ENCODE results near the gene RNU4-1. TPM values are rescaled to one million over a fixed set of nuclear protein-coding genes. Genes with fewer than 3 reads are reported as not detected.
"Not testable (repeated sequence)": the region's sequence is repeated elsewhere in the genome, so short reads cannot be mapped to it uniquely, and the experiment has no call there.

The RNU4-1 gene
- under 0.01 TPM for total RNA-seq

DNA sequence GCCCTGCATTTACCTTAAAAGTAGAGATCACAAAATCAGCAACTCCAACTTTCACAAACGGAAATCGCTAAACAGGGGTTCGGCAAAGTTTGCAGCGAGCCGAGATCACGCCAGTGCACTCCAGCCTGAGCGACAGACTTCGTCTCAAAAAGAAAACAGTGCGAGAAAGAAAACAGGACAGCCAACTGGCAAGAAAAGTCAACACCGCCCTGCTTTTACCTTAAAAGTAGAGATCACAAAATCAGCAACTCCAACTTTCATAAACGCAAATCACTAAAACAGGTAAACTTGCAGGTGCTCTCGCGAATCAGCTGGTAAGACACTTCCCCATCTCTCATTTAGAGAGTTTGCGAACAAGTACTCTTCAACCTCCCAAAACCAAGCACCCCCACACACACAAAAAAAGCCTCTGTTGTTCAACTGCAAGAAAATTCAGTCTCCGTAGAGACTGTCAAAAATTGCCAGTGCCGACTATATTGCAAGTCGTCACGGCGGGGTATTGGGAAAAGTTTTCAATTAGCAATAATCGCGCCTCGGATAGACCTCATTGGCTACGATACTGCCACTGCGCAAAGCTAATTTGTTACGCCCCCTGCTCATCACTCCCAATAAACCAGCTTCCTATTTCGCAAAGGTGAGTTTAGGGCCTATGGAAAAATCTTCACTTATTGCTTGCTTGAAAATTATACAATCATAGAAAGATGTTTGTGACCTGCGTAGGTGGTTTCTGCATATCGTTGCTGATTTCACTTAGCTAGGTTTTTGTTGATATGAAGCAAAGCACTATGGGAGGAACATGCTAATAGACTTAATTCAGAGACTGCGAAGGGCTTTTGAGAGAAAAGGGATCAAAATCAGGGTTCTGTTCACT lies at the start of gene RNU4-1:
TSS of gene RNU4-1 (minus strand) at position 577 of the 871 bp plus-strand sequence.
- intact Hi-C loops (cut with DNase I): no loop called here
- peak in 1 of 2 donors; percentile 90 for DNase-seq (ENCODE audit: extremely low spot score in 2 of 2)
- no peaks in the 10 kb centered on the region for H3K9me3 ChIP-seq

DNA sequence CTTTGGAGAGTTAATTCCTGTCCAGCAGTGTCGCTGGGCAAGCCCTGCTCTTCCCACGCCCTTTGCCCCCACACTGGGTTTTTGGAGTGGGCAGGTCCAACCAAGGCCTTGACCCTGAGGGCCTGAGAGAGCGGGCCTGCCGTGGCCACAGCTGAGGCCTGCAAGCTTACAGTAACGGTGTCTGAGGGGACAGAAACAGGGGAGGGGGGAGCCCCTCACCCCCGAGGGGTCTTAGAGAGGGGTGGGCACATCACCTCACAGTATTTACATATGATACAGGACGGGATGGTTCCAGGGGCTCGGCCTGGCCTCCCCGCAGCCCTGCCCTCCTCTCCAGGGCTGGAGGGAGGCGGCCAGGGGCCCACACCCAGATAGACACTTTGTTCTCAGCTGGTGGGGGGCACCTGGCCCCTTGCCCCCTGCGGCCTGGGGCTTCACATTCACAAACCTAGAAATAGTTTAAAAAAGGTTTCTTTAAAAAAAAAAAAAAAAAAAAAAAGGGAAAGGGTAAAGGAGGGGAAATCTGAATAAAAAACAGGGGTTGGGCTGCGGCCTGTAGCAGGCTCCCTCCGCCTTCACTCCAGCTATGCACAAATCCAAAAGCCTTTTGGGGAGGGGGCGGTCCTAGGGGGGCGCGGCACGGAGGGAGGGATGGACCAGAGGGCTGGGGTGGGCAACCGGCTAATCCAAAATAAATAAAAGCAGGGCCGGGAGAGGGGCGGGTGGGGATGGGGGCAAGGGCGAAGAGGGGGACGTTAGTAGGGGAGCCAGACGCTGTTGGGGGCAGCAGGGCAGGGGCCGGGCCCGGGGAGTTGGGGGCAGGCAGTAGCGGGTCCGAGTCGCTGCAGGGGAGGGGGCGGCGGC lies 49.4 kb upstream of the RNU4-1 start:
- H3K27ac ChIP-seq: no peak overlapping the region
- no peak for TF ChIP-seq POLR2AphosphoS5 (IDR thresholded peaks at IDR 0.05; ENCODE audit: insufficient read depth in 1 of 2, low read depth in 1 of 2)
- intact Hi-C loops (cut with DNase I): no loop called here
- H3K4me1 ChIP-seq: no peaks in the 10 kb centered on the region
- no peak for DNase-seq (ENCODE audit: extremely low spot score in 2 of 2)
- H3K4me3 ChIP-seq: no peak overlapping the region
- no peaks in the 10 kb centered on the region for H3K27me3 ChIP-seq
- H3K36me3 ChIP-seq: no peaks in the 10 kb centered on the region
- no peaks in the 10 kb centered on the region for H3K9me3 ChIP-seq

More for the DNA sequence above, at the start of gene RNU4-1:
- Histone ChIP-seq H3K4me1 (peaks cover 12% of the 10 kb centered on the region), H3K36me3 (no peaks in the 10 kb centered on the region), H3K27ac (peak within 1 kb of the TSS; percentile 98), H3K4me3 (peak within 1 kb of the TSS; percentile 70 to 76), H3K27me3 (no peaks in the 10 kb centered on the region)
- TF ChIP-seq POLR2AphosphoS5 (IDR thresholded peaks at IDR 0.05; ENCODE audit: insufficient read depth in 1 of 2, low read depth in 1 of 2): peak; percentile 24 to 81
- TF ChIP-seq POLR2A (IDR thresholded peaks at IDR 0.05): peak in 1 of 2 donors; percentile 62
- TF ChIP-seq, protein P1, sequence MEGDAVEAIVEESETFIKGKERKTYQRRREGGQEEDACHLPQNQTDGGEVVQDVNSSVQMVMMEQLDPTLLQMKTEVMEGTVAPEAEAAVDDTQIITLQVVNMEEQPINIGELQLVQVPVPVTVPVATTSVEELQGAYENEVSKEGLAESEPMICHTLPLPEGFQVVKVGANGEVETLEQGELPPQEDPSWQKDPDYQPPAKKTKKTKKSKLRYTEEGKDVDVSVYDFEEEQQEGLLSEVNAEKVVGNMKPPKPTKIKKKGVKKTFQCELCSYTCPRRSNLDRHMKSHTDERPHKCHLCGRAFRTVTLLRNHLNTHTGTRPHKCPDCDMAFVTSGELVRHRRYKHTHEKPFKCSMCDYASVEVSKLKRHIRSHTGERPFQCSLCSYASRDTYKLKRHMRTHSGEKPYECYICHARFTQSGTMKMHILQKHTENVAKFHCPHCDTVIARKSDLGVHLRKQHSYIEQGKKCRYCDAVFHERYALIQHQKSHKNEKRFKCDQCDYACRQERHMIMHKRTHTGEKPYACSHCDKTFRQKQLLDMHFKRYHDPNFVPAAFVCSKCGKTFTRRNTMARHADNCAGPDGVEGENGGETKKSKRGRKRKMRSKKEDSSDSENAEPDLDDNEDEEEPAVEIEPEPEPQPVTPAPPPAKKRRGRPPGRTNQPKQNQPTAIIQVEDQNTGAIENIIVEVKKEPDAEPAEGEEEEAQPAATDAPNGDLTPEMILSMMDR (IDR thresholded peaks at IDR 0.05): no peak

DNA sequence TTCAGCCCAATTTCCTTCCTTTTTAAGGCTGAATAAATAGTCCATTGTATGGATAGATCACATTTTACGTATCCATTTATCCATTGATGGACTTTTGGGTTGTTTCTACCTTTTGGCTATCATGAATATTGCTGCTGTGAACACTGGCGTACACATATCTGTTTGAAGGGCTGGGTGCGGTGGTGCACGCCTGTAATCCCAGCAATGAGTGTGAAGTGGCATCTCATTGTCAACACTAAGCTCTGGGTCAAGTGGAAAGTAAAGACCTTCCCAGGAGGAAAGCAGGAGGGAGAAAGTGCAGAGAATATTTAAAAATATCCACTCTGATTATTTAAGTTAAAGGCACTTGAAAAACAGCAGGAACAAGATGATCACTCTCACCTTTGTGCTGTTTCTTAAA lies 46.2 kb upstream of the RNU4-1 start:
- no peaks in the 10 kb centered on the region for H3K9me3 ChIP-seq
- no peak for DNase-seq (ENCODE audit: extremely low spot score in 2 of 2)
- H3K27ac ChIP-seq: no peak overlapping the region
- no peak overlapping the region for H3K4me3 ChIP-seq
- TF ChIP-seq, protein P1 (IDR thresholded peaks at IDR 0.05): no peak
- TF ChIP-seq POLR2A (IDR thresholded peaks at IDR 0.05): no peak
- TF ChIP-seq POLR2AphosphoS5 (IDR thresholded peaks at IDR 0.05; ENCODE audit: insufficient read depth in 1 of 2, low read depth in 1 of 2): no peak
- no peaks in the 10 kb centered on the region for H3K27me3 ChIP-seq
- intact Hi-C loops (cut with DNase I): no loop called here
- no peaks in the 10 kb centered on the region for H3K36me3 ChIP-seq
- H3K4me1 ChIP-seq: no peaks in the 10 kb centered on the region

DNA sequence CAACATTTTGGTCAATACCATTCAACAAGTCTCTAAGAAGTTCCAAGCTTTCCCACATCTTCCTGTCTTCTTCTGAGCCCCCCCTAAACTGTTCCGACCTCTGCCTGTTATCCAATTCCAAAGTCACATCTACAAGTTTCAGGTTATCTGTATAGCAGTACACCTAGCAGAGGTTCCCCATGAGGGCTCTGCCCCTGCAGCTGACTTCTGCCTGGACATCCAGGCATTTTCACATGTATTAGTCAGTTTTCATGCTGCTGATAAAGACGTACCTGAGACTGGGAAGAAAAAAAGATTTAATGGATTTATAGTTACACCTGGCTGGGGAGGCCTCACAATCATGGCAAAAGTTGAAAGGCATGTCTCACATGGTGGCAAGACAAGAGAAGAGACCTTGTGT lies 44.7 kb upstream of the RNU4-1 start:
- no peak for DNase-seq (ENCODE audit: extremely low spot score in 2 of 2)
- Histone ChIP-seq H3K27ac (no peak overlapping the region), H3K36me3 (no peaks in the 10 kb centered on the region), H3K27me3 (no peaks in the 10 kb centered on the region), H3K4me3 (no peak overlapping the region), H3K9me3 (no peaks in the 10 kb centered on the region), H3K4me1 (no peaks in the 10 kb centered on the region)
- TF ChIP-seq, protein P1 (IDR thresholded peaks at IDR 0.05): no peak
- TF ChIP-seq POLR2AphosphoS5 (IDR thresholded peaks at IDR 0.05; ENCODE audit: insufficient read depth in 1 of 2, low read depth in 1 of 2): no peak
- TF ChIP-seq POLR2A (IDR thresholded peaks at IDR 0.05): no peak
- intact Hi-C loops (cut with DNase I): no loop called here

DNA sequence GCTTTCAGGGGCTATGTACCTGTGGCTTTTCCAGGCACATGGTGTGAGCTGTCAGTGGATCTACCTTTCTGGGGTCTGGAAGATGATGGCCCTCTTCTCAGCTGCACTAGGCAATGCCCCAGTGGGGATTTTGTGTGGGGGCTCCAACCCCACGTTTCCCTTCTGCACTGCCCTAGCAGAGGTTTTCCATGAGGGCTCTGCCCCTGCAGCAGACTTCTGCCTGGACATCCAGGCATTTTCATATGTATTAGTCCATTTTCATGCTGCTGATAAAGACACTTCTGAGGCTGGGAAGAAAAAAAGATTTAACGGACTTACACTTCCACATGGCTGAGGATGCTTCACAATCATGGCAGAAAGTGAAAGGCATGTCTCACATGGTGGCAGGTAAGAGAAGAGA lies 43.4 kb upstream of the RNU4-1 start:
- H3K4me3 ChIP-seq; H3K27ac ChIP-seq; H3K4me1 ChIP-seq; H3K27me3 ChIP-seq; intact Hi-C loops (cut with DNase I); H3K36me3 ChIP-seq; DNase-seq (ENCODE audit: extremely low spot score in 2 of 2); H3K9me3 ChIP-seq: not testable (repeated sequence)

Data from vagina (tissue), 2 donors.